ENCODE results near the gene DIABLO.

DIABLO gene

GRCh38 chr12:122167356-122167925, 58.4 kb downstream of the DIABLO start:
- in situ Hi-C loops (cut with HindIII; ENCODE audit: low pct_ligation_motif_present, low pct_unique_long_range_greater_than_20kb, low sequenced_read_pairs) = no loop called here

GRCh38 chr12:122166422-122167349, 59.2 kb downstream of the DIABLO start:
- in situ Hi-C loops (cut with HindIII; ENCODE audit: low pct_ligation_motif_present, low pct_unique_long_range_greater_than_20kb, low sequenced_read_pairs) = no loop called here
- no peak for DNase-seq

More at GRCh38 chr12:122167356-122167925, 58.4 kb downstream of the DIABLO start:
- DNase-seq = no peak

- DNase-seq = no peak
- in situ Hi-C loops (cut with HindIII; ENCODE audit: low pct_ligation_motif_present, low pct_unique_long_range_greater_than_20kb, low sequenced_read_pairs) = no loop called here
Observed at GRCh38 chr12:122162976-122163375, 62.9 kb downstream of the DIABLO start.

GRCh38 chr12:122161682-122162081, 64.2 kb downstream of the DIABLO start:
- in situ Hi-C loops (cut with HindIII; ENCODE audit: low pct_ligation_motif_present, low pct_unique_long_range_greater_than_20kb, low sequenced_read_pairs) = no loop called here

GRCh38 chr12:122160761-122161160, 65.1 kb downstream of the DIABLO start:
- no peak for DNase-seq
- in situ Hi-C loops (cut with HindIII; ENCODE audit: low pct_ligation_motif_present, low pct_unique_long_range_greater_than_20kb, low sequenced_read_pairs) = no loop called here

More at GRCh38 chr12:122161682-122162081, 64.2 kb downstream of the DIABLO start:
- DNase-seq = no peak

GRCh38 chr12:122159882-122160281, 66.0 kb downstream of the DIABLO start:
- in situ Hi-C loops (cut with HindIII; ENCODE audit: low pct_ligation_motif_present, low pct_unique_long_range_greater_than_20kb, low sequenced_read_pairs) = no loop called here
- DNase-seq = no peak

GRCh38 chr12:122158700-122159285, 67.1 kb downstream of the DIABLO start:
- DNase-seq = no peak
- in situ Hi-C loops (cut with HindIII; ENCODE audit: low pct_ligation_motif_present, low pct_unique_long_range_greater_than_20kb, low sequenced_read_pairs) = no loop called here

All from ACHN (cell line).